Stimulated activated CD8-positive, alpha-beta memory T cell treated with anti-CD3 and anti-CD28 coated beads, Interleukin-4, amount 100 ng/mL, for 1 hour (primary cell): Measurements from ENCODE around the gene FARS2.
"Not testable (repeated sequence)": the region's sequence is repeated elsewhere in the genome, so short reads cannot be mapped to it uniquely, and the experiment has no call there.

Experiments used
- DNase-seq, 2 donors: peaks; one replicate each; pipeline ENCODE4 v3.0.0-alpha.2; 2020; ENCODE audit warnings: low read depth in 2 of 2, low spot score in 1 of 2

FARS2 gene

DNA sequence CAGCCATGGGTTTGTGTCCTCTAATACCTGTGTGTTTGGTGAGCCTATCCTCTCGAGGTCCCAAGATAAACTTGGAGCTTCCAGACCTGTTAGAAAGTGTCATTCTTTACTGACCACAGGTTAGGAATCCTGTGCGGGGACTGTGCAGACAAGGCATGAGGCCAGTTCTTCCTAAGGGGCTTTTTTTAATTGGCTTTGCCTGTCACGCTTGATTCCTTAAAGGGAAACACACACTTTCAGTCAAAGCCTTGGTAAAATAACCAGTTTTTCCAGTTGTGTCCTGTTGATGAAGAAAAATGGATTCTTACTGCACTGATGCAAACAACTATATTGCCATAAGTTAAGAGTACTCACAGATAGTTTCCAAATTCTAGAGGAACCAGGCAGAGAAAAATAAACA, 303.4 kb downstream of the FARS2 start:
- not testable (repeated sequence) for DNase-seq

GRCh38 chr6:5565971-5566370, 304.7 kb downstream of the FARS2 start:
- no peak for DNase-seq

GRCh38 chr6:5566718-5567117, 305.4 kb downstream of the FARS2 start:
- DNase-seq, result no peak

DNA sequence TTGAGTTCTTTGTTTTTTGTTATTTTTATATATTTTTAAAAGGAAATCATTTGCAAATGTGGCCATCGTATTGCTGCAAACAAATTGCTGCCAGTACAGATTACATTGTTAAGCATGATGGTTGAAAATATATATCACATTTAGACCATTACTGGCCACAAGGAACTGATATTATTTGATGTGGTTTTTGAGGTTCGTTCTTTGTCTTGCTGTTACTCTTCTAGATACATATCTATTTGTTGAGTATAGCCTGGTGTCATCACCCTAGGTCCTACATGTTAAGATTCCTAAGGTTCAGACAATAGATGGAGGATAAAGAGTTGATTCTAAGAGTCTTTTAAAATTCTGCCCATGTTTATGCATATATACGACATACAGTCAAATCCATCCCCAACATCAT, 306.0 kb downstream of the FARS2 start:
- no peak for DNase-seq

GRCh38 chr6:5567890-5568289, 306.6 kb downstream of the FARS2 start:
- no peak for DNase-seq

GRCh38 chr6:5569491-5569890, 308.2 kb downstream of the FARS2 start:
- DNase-seq, result no peak

- no peak for DNase-seq
Measured at GRCh38 chr6:5570641-5571040, 309.3 kb downstream of the FARS2 start.

DNA sequence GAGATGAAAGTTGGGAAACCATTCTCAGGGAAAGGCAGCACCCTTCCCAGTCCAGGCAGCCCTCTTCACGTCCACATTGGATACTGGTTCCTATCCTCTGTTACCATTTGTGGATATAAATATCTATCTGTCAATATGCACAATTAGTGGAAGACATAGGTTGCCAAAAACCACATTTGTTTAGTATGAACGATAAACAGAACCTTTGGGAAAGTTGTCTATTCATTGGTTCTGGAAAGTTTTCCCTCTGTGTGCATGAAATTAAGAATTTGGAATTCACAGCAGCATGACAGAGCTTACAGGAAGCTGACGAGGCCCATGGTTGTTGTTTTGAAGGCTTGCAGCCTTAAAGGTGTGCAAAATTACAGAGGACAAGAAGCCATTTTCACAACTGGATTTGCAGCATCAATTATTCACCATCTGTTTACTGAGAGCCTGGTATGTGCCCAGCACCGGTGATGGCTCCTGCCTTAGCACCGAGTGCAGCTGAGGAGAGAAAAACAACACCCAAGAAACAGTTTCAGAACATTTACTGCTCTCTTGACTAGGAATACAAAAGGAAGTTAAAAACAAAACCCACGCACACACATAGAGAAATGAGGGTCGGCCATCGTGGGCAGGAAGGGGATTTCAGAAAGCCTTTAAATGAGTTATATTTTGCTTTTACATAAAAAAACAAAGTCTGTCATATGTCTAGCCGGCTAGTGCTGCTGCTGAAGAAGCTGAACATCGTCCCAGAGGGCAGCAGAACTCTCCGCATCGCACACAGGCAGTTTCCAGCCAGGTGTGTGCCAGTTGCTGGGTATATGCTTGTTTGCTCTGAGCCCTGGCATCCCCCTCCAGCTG, 319.6 kb downstream of the FARS2 start:
- no peak for DNase-seq

- DNase-seq, result no peak
Measured at GRCh38 chr6:5582762-5583161, 321.4 kb downstream of the FARS2 start.

- DNase-seq, result no peak
Measured at GRCh38 chr6:5583528-5583927, 322.2 kb downstream of the FARS2 start.

GRCh38 chr6:5584078-5584482, 322.8 kb downstream of the FARS2 start:
- DNase-seq, result no peak

- DNase-seq, result no peak
Measured at GRCh38 chr6:5587648-5588047, 326.3 kb downstream of the FARS2 start.

DNA sequence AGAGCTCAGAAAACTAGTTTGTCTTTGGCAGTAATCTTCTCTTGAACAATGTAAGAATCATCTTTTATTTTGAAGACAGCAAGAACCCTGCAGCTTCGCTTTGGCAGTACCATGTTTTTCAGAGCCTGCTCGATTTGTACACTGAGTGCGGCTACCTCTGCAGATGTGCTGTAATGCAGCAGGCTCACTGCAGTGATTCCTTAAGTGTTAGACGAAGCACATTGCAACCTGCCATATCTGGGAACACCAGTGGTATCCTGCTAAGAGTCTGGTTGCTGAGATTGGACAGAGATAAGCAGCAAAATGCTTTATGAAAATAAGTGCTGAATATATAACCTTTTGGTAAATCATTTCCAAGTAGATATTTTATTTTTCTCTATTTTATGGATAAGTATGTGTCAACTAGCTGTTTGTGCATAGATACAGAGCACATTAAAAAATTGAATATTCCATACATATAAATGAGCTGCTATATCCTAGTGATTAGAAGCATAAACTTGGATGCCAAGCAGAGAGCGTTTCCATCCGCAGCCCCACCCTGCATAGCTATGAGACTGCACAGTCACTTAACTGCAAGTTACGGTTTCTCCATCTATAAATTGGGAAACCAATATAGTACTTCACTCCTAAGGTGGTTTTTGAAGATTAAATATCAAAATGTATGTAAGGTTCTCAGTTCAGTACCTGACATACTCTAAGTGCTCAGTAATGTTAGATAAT, 328.3 kb downstream of the FARS2 start:
- no peak for DNase-seq

DNA sequence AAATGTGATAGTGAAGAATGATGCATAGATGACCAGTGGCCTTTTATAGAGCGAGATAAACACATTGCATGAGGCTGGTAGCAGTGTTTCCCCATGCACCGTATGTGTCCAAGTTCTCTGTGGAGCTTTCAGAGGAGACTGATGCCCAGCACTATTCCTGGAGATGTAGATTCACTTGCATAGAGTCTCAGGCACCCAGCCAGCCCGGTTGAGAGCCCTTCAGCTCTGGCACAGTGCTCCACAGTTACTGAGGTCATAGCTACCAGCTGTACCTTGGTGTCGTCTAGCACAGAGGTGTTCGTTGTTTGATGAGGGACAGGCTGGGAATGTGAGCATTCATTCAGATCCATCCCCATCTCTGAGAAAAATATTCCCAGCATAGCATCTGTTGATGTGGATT, 328.9 kb downstream of the FARS2 start:
- no peak for DNase-seq

- no peak for DNase-seq
Measured at GRCh38 chr6:5592886-5593519, 331.7 kb downstream of the FARS2 start.

- DNase-seq, result no peak
Measured at GRCh38 chr6:5595184-5595583, 333.9 kb downstream of the FARS2 start.

DNA sequence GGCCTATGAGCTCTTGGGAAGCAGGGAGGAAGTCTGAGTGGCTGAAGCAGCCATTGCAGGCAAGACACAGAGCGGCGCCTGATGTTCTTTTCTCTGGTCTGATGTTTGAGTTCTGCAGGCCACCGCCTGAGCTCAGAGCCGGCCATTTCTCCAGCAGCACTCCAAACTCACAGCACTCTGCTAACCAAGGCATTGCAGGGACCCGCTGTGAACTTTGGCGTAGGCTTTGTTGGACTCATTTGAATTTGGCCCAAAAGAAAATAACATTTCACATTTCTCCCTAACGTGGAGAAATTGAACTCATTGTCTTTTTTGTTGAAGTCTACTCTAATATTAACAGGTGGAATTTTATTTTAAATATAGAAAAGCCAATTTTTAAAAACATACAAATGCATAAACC, 336.1 kb downstream of the FARS2 start:
- DNase-seq, result no peak

GRCh38 chr6:5598123-5598522, 336.8 kb downstream of the FARS2 start:
- no peak for DNase-seq

DNA sequence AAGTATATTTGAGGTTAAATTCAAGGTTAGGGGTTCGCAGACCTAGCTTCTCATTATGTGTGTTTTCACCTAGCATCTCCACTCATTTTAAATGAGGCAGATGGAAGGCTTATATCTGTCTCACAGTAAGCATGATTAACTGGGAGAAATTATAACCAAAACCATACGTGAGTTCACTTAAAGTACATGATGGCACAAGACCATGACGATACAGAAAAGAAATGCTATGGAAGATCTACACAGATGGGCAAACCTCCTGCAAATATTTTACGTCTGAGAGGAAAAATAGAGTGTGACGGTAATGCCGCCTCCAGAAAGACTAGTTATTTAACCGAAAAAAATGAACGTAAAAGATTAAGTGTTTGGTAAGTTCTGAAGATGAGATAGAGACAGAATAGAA, 337.8 kb downstream of the FARS2 start:
- no peak for DNase-seq

- no peak for DNase-seq
Measured at GRCh38 chr6:5605937-5606336, 344.6 kb downstream of the FARS2 start.

- DNase-seq, result no peak
Measured at GRCh38 chr6:5606546-5606945, 345.2 kb downstream of the FARS2 start.

DNA sequence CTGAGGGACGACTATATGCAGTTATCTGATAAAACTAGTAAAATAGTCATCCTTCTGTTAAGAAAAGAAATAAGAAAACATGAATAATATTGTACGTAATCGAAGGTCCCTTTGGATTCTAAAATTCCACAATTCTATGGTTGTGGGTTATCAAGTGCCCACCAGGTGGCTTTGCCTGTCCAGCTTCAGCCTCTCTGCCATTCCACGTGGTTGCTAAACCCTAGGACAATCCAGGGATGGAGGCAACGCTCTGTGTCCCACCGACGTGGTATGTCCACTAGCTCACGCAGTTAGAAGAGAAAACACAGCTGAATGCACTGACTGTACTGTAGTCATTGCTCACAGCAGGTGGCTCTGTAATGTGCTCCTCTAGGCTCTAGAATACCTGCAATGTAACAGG, 349.3 kb downstream of the FARS2 start:
- DNase-seq, result no peak
